A549 (cell line): ENCODE results near the gene PDCD2.

ENCODE experiments used
- CTCF ChIP-seq: fragments of >200 bp; sonication (Bioruptor Twin); formaldehyde crosslinking; IDR thresholded peaks from 3 replicates; pipeline ENCODE4 v1.5.1; 2016
- HES2 ChIP-seq: fragments of >200 bp; sonication (Bioruptor Twin); formaldehyde crosslinking; IDR thresholded peaks from 2 replicates; pipeline ENCODE4 v1.6.1; 2016
- JUNB ChIP-seq: fragments of >200 bp; sonication (Bioruptor Twin); formaldehyde crosslinking; IDR thresholded peaks from 2 replicates; pipeline ENCODE4 v1.6.1; 2016
- NFE2L2 ChIP-seq: fragments of 150-350 bp; conservative IDR thresholded peaks from 2 replicates; pipeline ENCODE4 v1.6.1; 2014; ENCODE audit warnings: low read length
- PHF8 ChIP-seq: fragments of 200-600 bp; sonication (generic); IDR thresholded peaks from 2 replicates; pipeline ENCODE4 v1.6.1; 2016; ENCODE audit warnings: low read depth, mild to moderate bottlenecking, antibody characterized with exemption, moderate library complexity, borderline replicate concordance
- RAD21 ChIP-seq, 2 experiments: fragments of >200 bp in 1 of 2; sonication (Bioruptor Twin) in 1 of 2; formaldehyde crosslinking in 1 of 2; IDR thresholded peaks in 1 of 2; conservative IDR thresholded peaks in 1 of 2; 2 replicates in 1 of 2; 3 replicates in 1 of 2; pipeline ENCODE4 v1.6.1; 2012 to 2018; ENCODE audit warnings: inconsistent platforms in 1 of 2
- RCOR1 ChIP-seq: fragments of 150-350 bp; IDR thresholded peaks from 2 replicates; pipeline ENCODE4 v1.6.1; 2014; ENCODE audit warnings: antibody characterized with exemption, low read length, low read depth
- SMC3 ChIP-seq: fragments of >200 bp; sonication (Bioruptor Twin); formaldehyde crosslinking; IDR thresholded peaks from 3 replicates; pipeline ENCODE4 v1.6.1; 2018; ENCODE audit warnings: inconsistent platforms
- USF2 ChIP-seq: fragments of 450-650 bp; IDR thresholded peaks from 2 replicates; pipeline ENCODE4 v1.6.1; 2014; ENCODE audit warnings: antibody characterized with exemption

- no peak for TF ChIP-seq JUNB
- no peak for TF ChIP-seq CTCF
- no peak for TF ChIP-seq RAD21 (conservative IDR thresholded peaks at IDR 0.05 in 1 of 2, IDR thresholded peaks at IDR 0.05 in 1 of 2)
- TF ChIP-seq RCOR1: no peak
- TF ChIP-seq HES2: no peak
- TF ChIP-seq USF2: no peak
- TF ChIP-seq SMC3: no peak
- TF ChIP-seq NFE2L2: no peak
- peak; percentile 67; the same call in 1 of the 2 replicates for TF ChIP-seq PHF8
Measured at GRCh38 chr6:170584181-170584953, at the start of gene PDCD2.
